GM12865 (cell line): ENCODE results near the gene HIC1.
A peak's percentile ranks its signal among the peaks of the same experiment; 100 is the strongest.

Source experiments
- DNase-seq: peaks from one replicate; pipeline ENCODE4 v3.0.0; 2010; ENCODE audit warnings: low read depth
- H3K4me3 ChIP-seq: 2 replicates; pipeline ENCODE4 v1.5.1; 2011; ENCODE audit warnings: mild to moderate bottlenecking, low read depth, low read length, control low read depth
- CTCF ChIP-seq: IDR thresholded peaks from 2 replicates; pipeline ENCODE4 v1.5.1; 2011; ENCODE audit warnings: low read length, control low read depth, low read depth, inconsistent platforms; ENCODE audit not compliant: insufficient read depth; ENCODE audit errors: missing control alignments

HIC1 gene

GRCh38 chr17:2057760-2058585 is 3.1 kb downstream of the HIC1 start:
- no peak for TF ChIP-seq CTCF
- peak overlapping the region; percentile 38 for H3K4me3 ChIP-seq
- DNase-seq = peak; percentile 45

- H3K4me3 ChIP-seq = peak overlapping the region; percentile 38
- peak; percentile 88 for DNase-seq
- peak; percentile 82 for TF ChIP-seq CTCF
These were observed 4.0 kb downstream of the HIC1 start for GRCh38 chr17:2058586-2059546.

GRCh38 chr17:2059547-2060384 is 4.9 kb downstream of the HIC1 start:
- H3K4me3 ChIP-seq = peak overlapping the region; percentile 34
- DNase-seq = no peak
- TF ChIP-seq CTCF = no peak

GRCh38 chr17:2060385-2060658 is 5.4 kb downstream of the HIC1 start:
- TF ChIP-seq CTCF = no peak
- H3K4me3 ChIP-seq = no peak overlapping the region
- DNase-seq = no peak

- TF ChIP-seq CTCF = no peak
These were observed 6.0 kb downstream of the HIC1 start for GRCh38 chr17:2060681-2061440.

GRCh38 chr17:2061441-2061958 is 6.6 kb downstream of the HIC1 start:
- no peak for DNase-seq
- no peak overlapping the region for H3K4me3 ChIP-seq
- TF ChIP-seq CTCF = no peak

More at GRCh38 chr17:2060681-2061440, 6.0 kb downstream of the HIC1 start:
- DNase-seq = no peak
- no peak overlapping the region for H3K4me3 ChIP-seq
